KOPT-K1 (cell line): Measurements from ENCODE around the gene SRRT.
"Not testable (repeated sequence)": the region's sequence is repeated elsewhere in the genome, so short reads cannot be mapped to it uniquely, and the experiment has no call there.

Experiments used
- H3K27ac ChIP-seq: fragments of 200-600 bp; sonication (generic); 2 replicates; pipeline ENCODE4 v1.5.1; 2016; ENCODE audit warnings: antibody characterized with exemption, mild to moderate bottlenecking, low read depth, low read length; ENCODE audit not compliant: poor library complexity, severe bottlenecking
- H3K36me3 ChIP-seq: fragments of 200-600 bp; sonication (generic); 2 replicates; pipeline ENCODE4 v1.5.1; 2017; ENCODE audit warnings: antibody characterized with exemption, mild to moderate bottlenecking, low read length, moderate library complexity; ENCODE audit not compliant: insufficient read depth
- H3K9me3 ChIP-seq: fragments of 200-600 bp; sonication (generic); 2 replicates; pipeline ENCODE4 v1.5.1; 2017; ENCODE audit warnings: antibody characterized with exemption, low read length, mild to moderate bottlenecking; ENCODE audit not compliant: insufficient read depth, poor library complexity, severe bottlenecking

The SRRT gene

GRCh38 chr7:100914208-100914878 is 39.4 kb downstream of the SRRT start:
- no peaks in the 10 kb centered on the region for H3K36me3 ChIP-seq
- H3K27ac ChIP-seq: no peak overlapping the region
- H3K9me3 ChIP-seq: no peaks in the 10 kb centered on the region

GRCh38 chr7:100914879-100915447 is 40.1 kb downstream of the SRRT start:
- Histone ChIP-seq H3K36me3 (no peaks in the 10 kb centered on the region), H3K9me3 (no peaks in the 10 kb centered on the region), H3K27ac (no peak overlapping the region)

- H3K9me3 ChIP-seq: not testable (repeated sequence)
Observed at GRCh38 chr7:100919335-100919734, 44.4 kb downstream of the SRRT start.

GRCh38 chr7:100919779-100920437 is 45.0 kb downstream of the SRRT start:
- not testable (repeated sequence) for H3K9me3 ChIP-seq, H3K27ac ChIP-seq, H3K36me3 ChIP-seq

More at GRCh38 chr7:100919335-100919734, 44.4 kb downstream of the SRRT start:
- not testable (repeated sequence) for H3K27ac ChIP-seq, H3K36me3 ChIP-seq

GRCh38 chr7:100921039-100921438 is 46.1 kb downstream of the SRRT start:
- no peaks in the 10 kb centered on the region for H3K9me3 ChIP-seq

GRCh38 chr7:100923616-100924015 is 48.7 kb downstream of the SRRT start:
- H3K36me3 ChIP-seq, H3K27ac ChIP-seq, H3K9me3 ChIP-seq: not testable (repeated sequence)

More at GRCh38 chr7:100921039-100921438, 46.1 kb downstream of the SRRT start:
- Histone ChIP-seq H3K27ac (no peak overlapping the region), H3K36me3 (no peaks in the 10 kb centered on the region)

- H3K9me3 ChIP-seq: peaks cover 20% of the 10 kb centered on the region
- no peak overlapping the region for H3K27ac ChIP-seq
- H3K36me3 ChIP-seq: no peaks in the 10 kb centered on the region
Observed at GRCh38 chr7:100929808-100930174, 54.9 kb downstream of the SRRT start.

- Histone ChIP-seq H3K36me3 (no peaks in the 10 kb centered on the region), H3K9me3 (peaks cover 24% of the 10 kb centered on the region), H3K27ac (no peak overlapping the region)
Observed at GRCh38 chr7:100933734-100934133, 58.8 kb downstream of the SRRT start.

GRCh38 chr7:100935381-100935780 is 60.5 kb downstream of the SRRT start:
- not testable (repeated sequence) for H3K27ac ChIP-seq
- H3K9me3 ChIP-seq: peaks cover 30% of the 10 kb centered on the region

GRCh38 chr7:100936167-100936566 is 61.3 kb downstream of the SRRT start:
- not testable (repeated sequence) for H3K36me3 ChIP-seq, H3K27ac ChIP-seq
- peaks cover 30% of the 10 kb centered on the region for H3K9me3 ChIP-seq

More at GRCh38 chr7:100935381-100935780, 60.5 kb downstream of the SRRT start:
- not testable (repeated sequence) for H3K36me3 ChIP-seq
